HepG2 (cell line): ENCODE measurements around the gene TRIO. TPM values are rescaled to one million over a fixed set of nuclear protein-coding genes. Genes with fewer than 3 reads are reported as not detected.

Experiments used
- ATAC-seq: fragments of 200-7000 bp; cut with Tn5 transposase; 3 replicates; pipeline ENCODE4 v1.9.1; 2020; ENCODE audit warnings: mild to moderate bottlenecking, moderate library complexity
- BruUV-seq: library from RNA; stranded (reverse); fragments of 400-500 nt; replicated peaks from 2 replicates; lab custom pipeline; 2021; lab: Mats Ljungman, UMichigan
- CTCF ChIA-PET: fragments of 300-600 bp; formaldehyde crosslinking; extraction: SDS; loops from one replicate; lab custom pipeline; 2021; ENCODE audit warnings: low total read pairs, inconsistent platforms, low intra/inter-chr PET ratio; lab: Yijun Ruan, JAX
- POLR2A ChIA-PET: fragments of 350-600 bp; sonication (Branson Sonifier 250); formaldehyde crosslinking; loops from one replicate; lab custom pipeline; 2020; ENCODE audit warnings: antibody characterized with exemption, inconsistent platforms; lab: Yijun Ruan, JAX
- DNase-seq: peaks from one replicate; pipeline ENCODE4 v3.0.0-alpha.2; 2015; ENCODE audit warnings: low spot score
- FAIRE-seq: peaks from 3 replicates; lab custom pipeline; 2011; peaks lifted over from hg19 to GRCh38; lab: Jason Lieb, UNC
- H2AFZ ChIP-seq: one replicate; pipeline ENCODE4 v1.6.1; 2011; ENCODE audit warnings: low read length, inconsistent platforms
- H3K27ac ChIP-seq: fragments of 300-600 bp; 3 replicates; pipeline ENCODE4 v1.8.0; 2011; ENCODE audit warnings: mixed run types, mild to moderate bottlenecking, mixed read lengths, low read length, inconsistent platforms; ENCODE audit not compliant: insufficient read depth; ENCODE audit errors: extremely low read length
- H3K27me3 ChIP-seq, 2 experiments: fragments of 200-600 bp in 1 of 2; 2 replicates in 1 of 2; 3 replicates in 1 of 2; pipeline versions ENCODE4 v1.6.0 to v1.8.0; 2011; ENCODE audit warnings: low read length in 2 of 2, mild to moderate bottlenecking in 2 of 2, moderate library complexity in 2 of 2, inconsistent platforms in 1 of 2; ENCODE audit not compliant: insufficient read depth in 2 of 2, control insufficient read depth in 1 of 2
- H3K36me3 ChIP-seq, 2 experiments: fragments of 200-600 bp in 1 of 2; replicated peaks in 1 of 2; 2 replicates in 1 of 2; 3 replicates in 1 of 2; pipeline versions ENCODE4 v1.5.1 to v1.8.0; 2011; ENCODE audit warnings: low read length in 2 of 2, inconsistent platforms in 1 of 2; ENCODE audit not compliant: insufficient read depth in 2 of 2, control insufficient read depth in 1 of 2
- H3K4me1 ChIP-seq: 2 replicates; pipeline ENCODE4 v1.5.1; 2012; ENCODE audit warnings: low read length, inconsistent platforms; ENCODE audit not compliant: insufficient read depth
- H3K4me2 ChIP-seq: 2 replicates; pipeline ENCODE4 v1.6.0; 2011; ENCODE audit warnings: low read depth, low read length, inconsistent platforms
- H3K4me3 ChIP-seq, 3 experiments: fragments of 200-600 bp in 1 of 3; sonication (generic), shearing (Covaris generic) in 1 of 3; replicated peaks in 1 of 3; 2 replicates each; pipeline ENCODE4 v1.5.1; 2011 to 2016; ENCODE audit warnings: low read length in 3 of 3, inconsistent platforms in 2 of 3, low read depth in 2 of 3, mild to moderate bottlenecking in 2 of 3, control low read depth in 1 of 3, mixed read lengths in 1 of 3; ENCODE audit not compliant: insufficient read depth in 1 of 3
- H3K79me2 ChIP-seq: one replicate; pipeline ENCODE4 v1.6.1; 2011; ENCODE audit warnings: low read length, inconsistent platforms; ENCODE audit not compliant: insufficient read depth
- H3K9ac ChIP-seq: 2 replicates; pipeline ENCODE4 v1.6.0; 2011; ENCODE audit warnings: mild to moderate bottlenecking, low read depth, low read length, inconsistent platforms; ENCODE audit not compliant: insufficient read depth
- H3K9me3 ChIP-seq: 2 replicates; pipeline ENCODE4 v1.5.1; 2012; ENCODE audit warnings: mild to moderate bottlenecking, low read length
- H4K20me1 ChIP-seq: 2 replicates; pipeline ENCODE4 v1.6.0; 2011; ENCODE audit warnings: inconsistent platforms, mild to moderate bottlenecking, low read length, moderate library complexity; ENCODE audit not compliant: insufficient read depth
- CAMTA2 ChIP-seq: sonication (generic); formaldehyde crosslinking; IDR thresholded peaks from 2 replicates; pipeline ENCODE4 v1.4.0; 2020; ENCODE audit warnings: mild to moderate bottlenecking, missing genetic modification reagents, borderline replicate concordance
- FLYWCH1 ChIP-seq: sonication (generic); formaldehyde crosslinking; IDR thresholded peaks from 2 replicates; pipeline ENCODE4 v1.8.1; 2023; ENCODE audit warnings: mild to moderate bottlenecking, missing genetic modification reagents
- IKZF1 ChIP-seq: fragments of 450-650 bp; IDR thresholded peaks from 2 replicates; pipeline ENCODE4 v1.7.1; 2016
- MATR3 ChIP-seq: sonication (generic); formaldehyde crosslinking; IDR thresholded peaks from 2 replicates; pipeline ENCODE4 v1.4.0; 2020; ENCODE audit warnings: missing genetic modification reagents
- RAD21 ChIP-seq: fragments of 450-650 bp; formaldehyde crosslinking; IDR thresholded peaks from 2 replicates; pipeline ENCODE4 v1.5.0; 2020; ENCODE audit warnings: mild to moderate bottlenecking
- WGBS: methylation state at CpG from one replicate; pipeline ENCODE4 v1.1.6; 2017; ENCODE audit warnings: low lambda C conversion rate; 5-methylcytosine and 5-hydroxymethylcytosine counted together
- in situ Hi-C: cut with HindIII; loops from 2 replicates; pipeline ENCODE4 v1.10.0; 2017; ENCODE audit warnings: low pct_unique_long_range_greater_than_20kb; ENCODE audit not compliant: extremely low pct_ligation_motif_present
- intact Hi-C: fragments of 100-400 bp; cut with micrococcal nuclease; formaldehyde crosslinking; loops from one replicate; pipeline ENCODE4 v1.10.0; 2022; ENCODE audit not compliant: unreplicated experiment
- polyA plus RNA-seq, 8 experiments: library from polyadenylated mRNA; depleted of rRNA in 3 of 8; stranded (reverse) in 7 of 8; unstranded in 1 of 8; fragments of >200 nt; fragmentation: Illumina TruSeq in 4 of 8; extraction: Trizol in 4 of 8; gene quantifications; 2 replicates each; pipeline versions ENCODE4 v1.2.1 to v1.2.3, GENCODE V29; 2011 to 2016; ENCODE audit warnings: low read depth in 4 of 8, missing spikeins in 1 of 8, mixed read lengths in 1 of 8; ENCODE audit not compliant: insufficient read depth in 1 of 8
- total RNA-seq, 5 experiments: library from RNA; depleted of rRNA; stranded (reverse); fragments of >200 nt; fragmentation: Illumina TruSeq; extraction: Trizol; gene quantifications; 2 replicates each; pipeline ENCODE4 v1.2.3, GENCODE V29; 2016; ENCODE audit warnings: low read depth in 1 of 5
- TF ChIP-seq, protein P1 (sequence below): sonication (generic); formaldehyde crosslinking; IDR thresholded peaks from 2 replicates; pipeline ENCODE4 v1.5.0; 2020; ENCODE audit warnings: mild to moderate bottlenecking, missing genetic modification reagents
- TF ChIP-seq, protein P2 (sequence below): sonication (generic); formaldehyde crosslinking; IDR thresholded peaks from 2 replicates; pipeline ENCODE4 v1.5.1; 2020; ENCODE audit warnings: mild to moderate bottlenecking, missing genetic modification reagents, moderate library complexity
- TF ChIP-seq, protein P3 (sequence below): sonication (generic); formaldehyde crosslinking; IDR thresholded peaks from 2 replicates; pipeline ENCODE4 v1.4.0; 2020; ENCODE audit warnings: missing genetic modification reagents

Gene TRIO
- total and polyA plus RNA-seq, 2 of the 13 experiments (the other 11 are each of a cell fraction or from before 2014, with no cell fraction given): 45.2 to 45.9 TPM

DNA sequence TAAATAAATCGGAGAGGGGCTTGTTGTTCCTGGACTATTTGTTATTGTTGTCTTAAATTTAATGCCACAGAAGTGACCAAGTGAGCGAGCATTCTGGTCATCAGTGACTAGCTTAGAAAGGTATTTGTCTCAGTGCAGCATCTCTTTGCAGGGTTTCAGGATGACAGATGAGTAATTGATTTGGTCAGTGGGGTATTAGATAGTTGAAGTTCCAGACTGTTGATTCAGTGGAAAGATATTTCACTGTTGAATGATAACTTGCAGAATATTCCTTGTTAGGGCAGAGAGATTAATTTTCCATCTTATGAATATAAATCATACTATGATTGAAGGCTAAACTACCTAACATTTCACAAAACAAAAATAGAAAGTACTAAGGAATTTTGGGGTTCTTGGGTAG lies 122.4 kb downstream of the TRIO start (continued):
- TF ChIP-seq, protein P1, sequence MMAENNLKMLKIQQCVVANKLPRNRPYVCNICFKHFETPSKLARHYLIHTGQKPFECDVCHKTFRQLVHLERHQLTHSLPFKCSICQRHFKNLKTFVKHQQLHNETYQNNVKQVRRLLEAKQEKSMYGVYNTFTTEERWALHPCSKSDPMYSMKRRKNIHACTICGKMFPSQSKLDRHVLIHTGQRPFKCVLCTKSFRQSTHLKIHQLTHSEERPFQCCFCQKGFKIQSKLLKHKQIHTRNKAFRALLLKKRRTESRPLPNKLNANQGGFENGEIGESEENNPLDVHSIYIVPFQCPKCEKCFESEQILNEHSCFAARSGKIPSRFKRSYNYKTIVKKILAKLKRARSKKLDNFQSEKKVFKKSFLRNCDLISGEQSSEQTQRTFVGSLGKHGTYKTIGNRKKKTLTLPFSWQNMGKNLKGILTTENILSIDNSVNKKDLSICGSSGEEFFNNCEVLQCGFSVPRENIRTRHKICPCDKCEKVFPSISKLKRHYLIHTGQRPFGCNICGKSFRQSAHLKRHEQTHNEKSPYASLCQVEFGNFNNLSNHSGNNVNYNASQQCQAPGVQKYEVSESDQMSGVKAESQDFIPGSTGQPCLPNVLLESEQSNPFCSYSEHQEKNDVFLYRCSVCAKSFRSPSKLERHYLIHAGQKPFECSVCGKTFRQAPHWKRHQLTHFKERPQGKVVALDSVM (CRISPR knock-in tag): no peak
- TF ChIP-seq, protein P2, sequence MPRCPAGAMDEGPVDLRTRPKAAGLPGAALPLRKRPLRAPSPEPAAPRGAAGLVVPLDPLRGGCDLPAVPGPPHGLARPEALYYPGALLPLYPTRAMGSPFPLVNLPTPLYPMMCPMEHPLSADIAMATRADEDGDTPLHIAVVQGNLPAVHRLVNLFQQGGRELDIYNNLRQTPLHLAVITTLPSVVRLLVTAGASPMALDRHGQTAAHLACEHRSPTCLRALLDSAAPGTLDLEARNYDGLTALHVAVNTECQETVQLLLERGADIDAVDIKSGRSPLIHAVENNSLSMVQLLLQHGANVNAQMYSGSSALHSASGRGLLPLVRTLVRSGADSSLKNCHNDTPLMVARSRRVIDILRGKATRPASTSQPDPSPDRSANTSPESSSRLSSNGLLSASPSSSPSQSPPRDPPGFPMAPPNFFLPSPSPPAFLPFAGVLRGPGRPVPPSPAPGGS (CRISPR knock-in tag): no peak
- TF ChIP-seq, protein P3, sequence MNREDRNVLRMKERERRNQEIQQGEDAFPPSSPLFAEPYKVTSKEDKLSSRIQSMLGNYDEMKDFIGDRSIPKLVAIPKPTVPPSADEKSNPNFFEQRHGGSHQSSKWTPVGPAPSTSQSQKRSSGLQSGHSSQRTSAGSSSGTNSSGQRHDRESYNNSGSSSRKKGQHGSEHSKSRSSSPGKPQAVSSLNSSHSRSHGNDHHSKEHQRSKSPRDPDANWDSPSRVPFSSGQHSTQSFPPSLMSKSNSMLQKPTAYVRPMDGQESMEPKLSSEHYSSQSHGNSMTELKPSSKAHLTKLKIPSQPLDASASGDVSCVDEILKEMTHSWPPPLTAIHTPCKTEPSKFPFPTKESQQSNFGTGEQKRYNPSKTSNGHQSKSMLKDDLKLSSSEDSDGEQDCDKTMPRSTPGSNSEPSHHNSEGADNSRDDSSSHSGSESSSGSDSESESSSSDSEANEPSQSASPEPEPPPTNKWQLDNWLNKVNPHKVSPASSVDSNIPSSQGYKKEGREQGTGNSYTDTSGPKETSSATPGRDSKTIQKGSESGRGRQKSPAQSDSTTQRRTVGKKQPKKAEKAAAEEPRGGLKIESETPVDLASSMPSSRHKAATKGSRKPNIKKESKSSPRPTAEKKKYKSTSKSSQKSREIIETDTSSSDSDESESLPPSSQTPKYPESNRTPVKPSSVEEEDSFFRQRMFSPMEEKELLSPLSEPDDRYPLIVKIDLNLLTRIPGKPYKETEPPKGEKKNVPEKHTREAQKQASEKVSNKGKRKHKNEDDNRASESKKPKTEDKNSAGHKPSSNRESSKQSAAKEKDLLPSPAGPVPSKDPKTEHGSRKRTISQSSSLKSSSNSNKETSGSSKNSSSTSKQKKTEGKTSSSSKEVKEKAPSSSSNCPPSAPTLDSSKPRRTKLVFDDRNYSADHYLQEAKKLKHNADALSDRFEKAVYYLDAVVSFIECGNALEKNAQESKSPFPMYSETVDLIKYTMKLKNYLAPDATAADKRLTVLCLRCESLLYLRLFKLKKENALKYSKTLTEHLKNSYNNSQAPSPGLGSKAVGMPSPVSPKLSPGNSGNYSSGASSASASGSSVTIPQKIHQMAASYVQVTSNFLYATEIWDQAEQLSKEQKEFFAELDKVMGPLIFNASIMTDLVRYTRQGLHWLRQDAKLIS (CRISPR knock-in tag): no peak
- no peak for TF ChIP-seq IKZF1
- TF ChIP-seq MATR3 (CRISPR knock-in tag): no peak

DNA sequence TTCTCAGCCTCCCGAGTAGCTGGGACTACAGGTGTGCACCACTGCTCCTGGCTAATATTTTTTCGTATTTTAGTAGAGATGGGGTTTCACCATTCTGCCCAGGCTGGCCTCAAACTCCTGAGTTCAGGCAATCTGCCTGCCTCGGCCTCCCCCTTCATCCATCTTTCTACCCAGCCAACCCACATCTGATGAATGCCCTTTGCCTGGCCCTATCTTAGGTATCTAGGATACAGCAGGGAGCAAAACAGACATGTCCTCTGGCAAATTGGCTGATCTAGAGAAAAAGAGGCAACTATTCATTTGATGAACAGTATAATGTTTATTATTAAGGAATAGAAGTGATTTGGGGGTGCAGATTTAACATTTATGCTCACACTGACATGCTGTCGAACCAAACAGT lies 123.0 kb downstream of the TRIO start:
- no TSS peak for BruUV-seq
- POLR2A ChIA-PET: no interaction called here
- no peak for FAIRE-seq
- H2AFZ ChIP-seq: no peak overlapping the region
- WGBS: 97% methylated on average over 4 of the region's 4 CpGs
- TF ChIP-seq CAMTA2 (CRISPR knock-in tag) (no peak), RAD21 (CRISPR knock-in tag) (no peak), FLYWCH1 (CRISPR knock-in tag) (no peak)
- TF ChIP-seq, all 625 proteins: peak for 0
- no peak overlapping the region for H3K9ac ChIP-seq
- 0 out of 5 replicates have a peak, but pooled peaks cover 0 to 4% of the 10 kb centered on the region in 2 experiments for H3K36me3 ChIP-seq
- intact Hi-C loops: no loop called here
- in situ Hi-C loops: loop anchor here (10.0 kb wide), 1 partner anchor 121 kb away; the partner anchor contains the start of gene TRIO
- ATAC-seq (no peak), DNase-seq (no peak)
- CTCF ChIA-PET: no interaction called here
- no peak overlapping the region for H3K4me2 ChIP-seq
- H3K79me2 ChIP-seq: peaks cover 82% of the 10 kb centered on the region
- no peaks in the 10 kb centered on the region for H3K27me3 ChIP-seq
- peaks cover 77% of the 10 kb centered on the region for H3K4me1 ChIP-seq
- peaks cover 24% of the 10 kb centered on the region for H4K20me1 ChIP-seq
- H3K27ac ChIP-seq: no peak overlapping the region
- no peaks in the 10 kb centered on the region for H3K9me3 ChIP-seq
- H3K4me3 ChIP-seq: no peak overlapping the region
